HG03354 (cell line): ENCODE measurements around the gene GSTT2.

Source experiments
- ATAC-seq: cut with Tn5 transposase; IDR thresholded peaks from one replicate; pipeline ENCODE4 v1.9.1; 2021; ENCODE audit warnings: mild to moderate bottlenecking; ENCODE audit not compliant: unreplicated experiment, poor library complexity, severe bottlenecking

Gene GSTT2

GRCh38 chr22:24030186-24030702, 50.3 kb downstream of the GSTT2 start:
- ATAC-seq = no peak
